ENCODE measurements around the gene RPL32.

RPL32 gene

GRCh38 chr3:12832350-12833221 is 8.8 kb downstream of the RPL32 start:
- no peak for DNase-seq (ENCODE audit: low read depth)

DNA sequence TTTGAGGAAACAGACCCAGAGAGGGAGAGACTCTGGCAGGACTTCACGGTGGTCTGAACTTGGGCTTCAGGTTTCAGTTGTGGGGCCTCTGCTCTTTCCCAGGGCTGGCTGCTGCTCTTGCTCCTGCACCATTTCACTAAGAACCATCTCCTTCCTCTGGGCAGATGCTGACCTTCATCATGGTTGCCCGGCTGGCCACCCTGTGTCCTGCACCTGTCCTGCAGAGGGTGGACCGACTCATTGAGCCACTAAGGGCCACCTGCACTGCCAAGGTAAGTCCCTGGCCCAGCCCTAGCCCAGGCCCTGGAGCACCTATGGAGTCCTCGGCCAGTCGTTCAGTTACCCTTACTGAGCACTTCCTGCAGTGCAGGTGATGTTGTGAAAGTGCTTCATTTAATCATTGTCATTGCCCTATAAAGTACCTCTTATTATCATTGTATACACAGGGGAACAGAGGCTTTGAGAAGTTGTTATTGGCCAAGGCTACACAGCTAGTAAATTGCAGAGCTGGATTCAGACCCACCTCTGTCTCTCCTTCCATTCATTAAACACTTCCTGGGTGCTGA is 10.0 kb downstream of the RPL32 start:
- no peak for DNase-seq (ENCODE audit: low read depth)

- DNase-seq (ENCODE audit: low read depth) = no peak
These were observed 10.6 kb downstream of the RPL32 start for GRCh38 chr3:12830785-12831156.

- no peak for DNase-seq (ENCODE audit: low read depth)
These were observed 11.2 kb downstream of the RPL32 start for GRCh38 chr3:12829886-12830784.

GRCh38 chr3:12829404-12829803 is 12.0 kb downstream of the RPL32 start:
- DNase-seq (ENCODE audit: low read depth) = no peak

- DNase-seq (ENCODE audit: low read depth) = no peak
These were observed 12.6 kb downstream of the RPL32 start for GRCh38 chr3:12828751-12829150.

DNA sequence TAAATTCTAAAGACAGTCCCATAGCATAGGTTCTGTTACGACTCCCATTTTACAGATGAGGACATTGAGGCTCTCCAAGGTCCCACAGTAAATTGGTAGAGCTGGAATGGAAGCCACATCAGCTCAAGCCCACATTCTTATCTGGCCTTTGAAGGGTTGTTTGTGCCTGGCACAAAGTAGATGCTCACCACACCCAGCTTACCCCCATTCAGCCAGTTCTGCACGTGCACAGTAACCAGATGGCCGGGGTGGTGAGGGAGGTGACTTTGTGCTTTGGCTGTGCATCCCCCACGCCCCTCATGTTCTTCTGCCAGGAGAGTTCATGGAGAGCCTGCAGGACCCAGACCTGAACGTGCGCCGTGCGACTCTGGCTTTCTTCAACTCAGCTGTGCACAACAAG is 16.2 kb downstream of the RPL32 start:
- DNase-seq (ENCODE audit: low read depth) = no peak

- no peak for DNase-seq (ENCODE audit: low read depth)
These were observed 17.1 kb downstream of the RPL32 start for GRCh38 chr3:12824299-12824698.

DNA sequence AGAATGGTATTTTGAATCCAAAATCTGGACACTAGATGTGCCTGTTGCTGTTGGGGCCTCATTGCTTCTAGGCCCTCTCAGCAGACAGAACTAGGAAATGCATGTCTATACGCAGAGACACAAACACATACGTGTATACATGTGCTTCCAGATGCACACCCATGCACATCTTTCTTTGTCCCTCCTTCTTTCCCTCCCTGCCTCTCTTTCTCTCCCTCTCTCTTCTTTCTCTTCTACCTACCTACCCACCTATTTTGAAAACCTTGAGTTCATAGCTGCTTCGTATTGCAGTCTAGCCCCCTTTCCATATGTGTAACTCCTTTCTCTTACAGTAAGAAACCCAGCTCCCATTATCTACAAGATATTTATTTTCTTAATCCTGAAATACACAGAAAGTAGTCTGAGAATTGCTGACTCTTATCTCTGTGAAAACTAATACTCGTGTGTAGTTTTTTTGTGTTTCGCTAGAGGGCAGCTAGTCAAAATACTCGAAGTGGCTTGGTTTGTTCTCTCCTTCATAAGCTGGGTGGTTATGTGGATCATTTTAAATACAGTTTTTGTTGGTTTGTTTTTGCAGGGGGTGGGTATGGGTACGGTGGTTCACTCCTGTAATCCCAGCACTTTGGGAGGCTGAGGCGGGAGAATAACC is 18.5 kb downstream of the RPL32 start:
- DNase-seq (ENCODE audit: low read depth) = no peak

DNA sequence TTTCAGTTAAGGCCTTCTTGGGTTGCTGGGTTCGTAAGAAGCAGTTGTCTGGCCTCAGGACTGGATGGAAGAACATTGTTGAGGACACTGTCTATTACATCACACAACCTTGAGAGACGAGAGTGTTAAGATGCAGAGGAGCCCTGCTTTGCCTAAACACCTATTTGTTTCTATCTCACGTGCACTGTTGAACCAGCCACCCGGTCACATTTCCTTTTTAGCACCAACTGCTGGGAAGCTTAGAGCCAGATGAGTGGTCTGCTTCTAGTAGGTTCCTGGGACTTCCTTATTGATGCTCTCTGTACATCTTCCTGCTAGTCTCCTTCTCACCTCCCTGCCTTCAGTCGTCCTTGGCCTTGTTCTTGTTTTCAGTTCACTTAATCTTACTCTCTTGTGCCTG is 22.6 kb downstream of the RPL32 start:
- no peak for DNase-seq (ENCODE audit: low read depth)

DNA sequence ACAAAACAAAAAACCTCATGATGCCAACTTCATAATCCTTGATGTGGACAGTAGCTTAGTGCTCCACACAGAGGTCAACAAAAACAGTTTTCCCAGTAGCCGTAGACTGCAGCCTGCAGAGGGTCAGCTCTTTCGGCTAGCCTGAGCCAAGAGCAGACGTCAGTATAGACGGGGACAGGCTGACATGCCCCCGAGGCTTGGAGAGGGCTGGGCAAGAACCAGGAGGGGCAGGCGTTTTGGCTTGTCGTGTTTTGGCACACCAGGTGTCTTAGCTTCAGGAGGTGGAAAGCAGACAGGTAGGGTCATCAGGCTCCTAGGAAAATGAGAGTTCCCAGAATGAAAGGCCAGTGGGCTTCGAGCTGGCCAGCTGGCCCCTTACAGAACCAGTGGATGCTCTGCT is 23.1 kb downstream of the RPL32 start:
- DNase-seq (ENCODE audit: low read depth) = no peak

GRCh38 chr3:12817343-12817710 is 24.0 kb downstream of the RPL32 start:
- DNase-seq (ENCODE audit: low read depth) = no peak

DNA sequence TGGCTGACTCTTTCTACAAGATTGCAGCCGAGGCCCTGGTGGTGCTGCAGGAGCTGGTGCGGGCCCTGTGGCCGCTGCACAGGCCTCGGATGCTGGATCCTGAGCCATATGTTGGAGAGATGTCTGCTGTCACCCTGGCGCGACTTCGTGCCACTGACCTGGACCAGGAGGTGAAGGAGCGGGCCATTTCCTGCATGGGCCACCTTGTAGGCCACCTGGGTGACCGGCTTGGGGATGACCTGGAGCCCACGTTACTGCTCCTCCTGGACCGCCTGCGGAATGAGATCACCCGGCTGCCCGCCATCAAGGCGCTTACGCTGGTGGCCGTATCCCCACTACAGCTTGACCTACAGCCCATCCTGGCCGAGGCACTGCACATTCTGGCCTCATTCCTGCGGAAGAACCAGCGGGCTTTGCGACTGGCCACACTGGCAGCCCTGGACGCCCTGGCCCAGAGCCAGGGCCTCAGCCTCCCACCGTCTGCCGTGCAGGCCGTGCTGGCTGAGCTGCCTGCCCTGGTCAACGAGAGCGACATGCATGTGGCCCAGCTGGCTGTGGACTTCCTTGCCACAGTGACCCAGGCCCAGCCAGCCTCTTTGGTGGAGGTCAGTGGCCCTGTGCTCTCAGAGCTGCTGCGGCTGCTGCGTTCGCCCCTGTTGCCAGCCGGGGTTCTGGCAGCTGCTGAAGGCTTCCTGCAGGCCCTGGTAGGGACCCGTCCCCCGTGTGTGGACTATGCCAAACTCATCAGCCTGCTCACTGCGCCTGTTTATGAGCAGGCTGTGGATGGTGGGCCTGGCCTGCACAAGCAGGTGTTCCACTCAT is 24.6 kb downstream of the RPL32 start:
- DNase-seq (ENCODE audit: low read depth) = no peak

DNA sequence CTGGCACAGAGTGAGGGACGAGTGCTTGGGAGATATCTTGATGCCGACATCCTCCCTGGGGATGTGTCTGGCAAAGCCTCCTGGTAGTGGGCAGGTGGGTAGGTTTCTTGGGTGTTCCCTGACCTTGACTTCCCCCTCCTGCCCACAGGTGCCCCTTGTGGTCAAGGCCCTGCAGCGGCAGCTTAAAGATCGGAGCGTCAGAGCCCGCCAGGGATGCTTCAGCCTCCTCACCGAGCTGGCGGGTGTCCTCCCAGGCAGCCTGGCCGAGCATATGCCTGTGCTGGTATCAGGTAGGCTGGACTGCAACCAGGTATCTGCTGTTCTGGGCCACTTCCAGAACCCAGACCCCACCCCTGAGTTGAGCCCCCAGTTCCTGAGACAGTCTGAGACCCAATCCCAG is 25.6 kb downstream of the RPL32 start:
- no peak for DNase-seq (ENCODE audit: low read depth)

- DNase-seq (ENCODE audit: low read depth) = no peak
These were observed 26.3 kb downstream of the RPL32 start for GRCh38 chr3:12815078-12815477.

DNA sequence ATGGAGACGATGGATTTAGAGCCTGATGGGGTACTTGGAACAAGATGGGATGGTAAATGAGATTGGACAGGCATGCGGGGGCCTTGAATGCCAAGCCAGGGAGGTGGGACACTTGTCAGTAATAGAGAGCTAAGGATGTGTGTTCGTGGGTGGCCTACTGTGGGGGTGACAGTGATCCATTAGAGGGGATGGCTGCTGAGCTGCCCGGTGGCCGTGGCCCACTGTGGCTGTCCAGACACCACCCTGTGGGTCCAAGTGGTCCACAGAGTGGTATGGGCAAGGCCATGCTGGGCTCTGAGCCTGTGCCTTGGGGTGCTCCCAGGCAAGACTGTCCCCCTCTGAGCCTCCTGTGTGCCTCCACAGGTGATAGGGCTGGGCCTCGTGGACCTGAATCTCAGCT is 27.4 kb downstream of the RPL32 start:
- DNase-seq (ENCODE audit: low read depth) = no peak

- no peak for DNase-seq (ENCODE audit: low read depth)
These were observed 28.6 kb downstream of the RPL32 start for GRCh38 chr3:12812812-12813211.

DNA sequence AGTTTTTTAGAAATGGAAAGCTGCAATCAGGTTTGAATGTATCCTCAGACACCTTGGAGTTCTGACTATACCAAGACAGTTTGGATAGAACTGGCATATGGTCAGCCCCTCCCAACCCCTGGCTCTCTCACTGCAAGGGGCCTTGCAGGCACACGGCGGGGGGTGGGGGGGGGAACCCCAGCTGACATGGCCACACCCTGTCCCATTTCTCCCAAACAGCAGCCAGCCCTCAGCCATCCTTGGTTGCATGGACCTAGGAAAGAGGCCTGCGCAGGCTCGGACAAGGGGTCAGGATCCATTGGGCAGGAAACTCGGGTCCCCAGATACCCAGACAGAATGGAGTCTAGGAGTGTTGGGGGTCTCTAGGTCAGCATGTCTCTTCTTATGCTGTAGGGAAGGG is 30.4 kb downstream of the RPL32 start:
- DNase-seq (ENCODE audit: low read depth) = no peak

- DNase-seq (ENCODE audit: low read depth) = peak; percentile 93
These were observed 31.2 kb downstream of the RPL32 start for GRCh38 chr3:12810013-12810780.

GRCh38 chr3:12809435-12809834 is 31.9 kb downstream of the RPL32 start:
- DNase-seq (ENCODE audit: low read depth) = no peak

GRCh38 chr3:12809001-12809400 is 32.4 kb downstream of the RPL32 start:
- DNase-seq (ENCODE audit: low read depth) = no peak
